Epidermal melanocyte (primary cell): ENCODE data around the gene ZMYM4.
"Not testable (repeated sequence)": the region's sequence is repeated elsewhere in the genome, so short reads cannot be mapped to it uniquely, and the experiment has no call there.

Experiments
- DNase-seq: peaks from one replicate; pipeline ENCODE4 v3.0.0; 2011; ENCODE audit warnings: low spot score; ENCODE audit not compliant: insufficient read length

The ZMYM4 gene

DNA sequence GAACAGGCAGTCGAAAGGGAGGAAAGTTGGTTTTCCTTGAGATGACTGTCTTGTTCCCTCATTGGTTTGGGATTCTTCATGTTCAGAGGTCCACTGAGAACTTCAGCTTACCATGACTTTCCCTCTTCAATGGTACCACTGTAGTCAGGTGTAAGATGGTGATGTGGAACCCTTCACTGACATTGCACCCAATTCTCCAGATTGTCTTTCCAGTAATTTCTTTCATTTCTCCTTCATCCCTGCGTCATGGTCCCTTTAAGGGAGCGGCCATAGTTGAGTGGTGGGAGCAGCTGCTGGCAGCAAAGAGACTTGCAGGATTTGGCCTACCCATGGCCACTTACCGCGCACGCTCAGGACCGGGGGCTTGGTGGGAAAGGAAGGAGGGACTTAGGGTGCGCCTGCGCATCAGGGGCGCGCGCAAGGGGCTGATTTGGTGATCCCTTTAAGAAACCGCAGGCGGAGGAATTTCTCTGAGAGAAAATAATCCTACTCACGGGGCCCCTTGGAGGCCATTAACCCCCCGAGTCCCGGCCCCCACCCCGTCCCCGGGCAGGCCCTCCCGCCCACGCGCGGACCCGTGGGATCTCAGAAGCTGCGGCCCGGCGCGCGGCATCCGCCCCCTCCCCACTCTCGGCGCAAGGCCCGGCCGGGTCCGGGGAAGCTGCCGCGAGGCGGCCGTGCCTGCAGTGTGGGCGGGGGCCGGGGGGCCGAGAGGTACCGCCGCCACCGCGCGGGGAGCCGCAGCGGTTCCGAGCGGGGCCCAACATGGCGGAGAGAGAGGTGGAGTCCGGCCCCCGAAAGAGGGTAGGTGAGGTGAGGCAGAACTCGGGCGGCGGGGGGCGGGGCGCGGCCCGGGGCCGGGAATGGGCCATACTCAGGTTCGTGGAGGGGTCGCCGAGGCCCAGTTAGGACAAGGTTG lies at the start of gene ZMYM4:
ZMYM4 (plus strand) TSS at position 428 of the 919 bp plus-strand sequence; CDS start at position 766, 338 bp downstream.
- DNase-seq: peak; percentile 93

DNA sequence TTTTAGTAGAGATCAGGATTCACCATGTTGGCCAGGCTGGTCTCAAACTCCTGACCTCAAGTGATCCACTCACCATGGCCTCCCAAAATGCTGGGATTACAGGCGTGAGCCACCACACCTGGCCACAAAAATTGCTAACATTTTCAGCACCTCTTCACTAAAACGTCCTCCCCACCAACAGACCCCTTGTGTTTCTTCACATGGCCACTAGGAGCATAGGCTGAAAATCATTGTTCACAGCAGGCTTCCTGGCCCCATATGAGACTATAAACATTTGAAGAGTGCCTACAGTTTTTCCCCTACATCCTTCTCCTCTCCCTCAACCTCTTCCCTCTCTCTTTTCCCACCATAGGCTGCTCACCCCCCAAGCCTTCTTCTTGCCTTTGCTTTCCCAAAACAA lies 47.5 kb upstream of the ZMYM4 start:
- no peak for DNase-seq

DNA sequence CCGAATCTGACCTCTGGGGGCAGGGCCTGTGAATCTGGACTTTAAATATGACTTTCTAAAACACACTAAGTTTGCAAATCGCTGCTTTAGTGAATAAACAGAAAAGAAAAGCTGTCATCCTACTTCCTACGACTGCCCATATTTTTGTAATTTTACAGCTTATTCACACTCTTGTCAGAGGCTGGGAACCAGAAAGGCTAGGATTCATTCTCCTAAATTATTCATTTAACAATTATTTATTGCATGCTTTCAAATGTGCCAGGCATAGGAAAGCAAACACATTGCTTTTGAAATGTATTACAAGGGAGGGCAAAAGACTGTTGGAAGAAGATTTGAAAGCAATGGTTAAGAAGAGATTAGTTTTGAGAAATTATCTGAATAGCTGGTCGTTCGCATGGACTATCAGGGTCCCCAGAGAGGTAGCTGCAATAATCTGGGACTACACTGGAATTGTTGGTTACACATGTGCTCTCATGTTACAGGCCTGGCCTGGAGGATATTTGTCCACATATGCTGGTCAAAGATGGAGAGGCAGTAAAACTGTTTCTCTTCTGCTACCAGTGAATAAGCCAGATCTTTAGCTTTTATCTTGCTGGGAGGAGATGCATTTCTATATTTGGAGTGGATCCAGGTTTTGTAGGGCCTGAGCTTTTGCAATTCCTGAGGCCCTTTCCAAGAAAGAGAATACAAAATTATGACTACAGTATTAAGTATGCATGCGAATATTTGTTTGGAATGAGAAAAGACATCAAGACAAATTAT lies 46.0 kb upstream of the ZMYM4 start:
- DNase-seq: peak; percentile 32

DNA sequence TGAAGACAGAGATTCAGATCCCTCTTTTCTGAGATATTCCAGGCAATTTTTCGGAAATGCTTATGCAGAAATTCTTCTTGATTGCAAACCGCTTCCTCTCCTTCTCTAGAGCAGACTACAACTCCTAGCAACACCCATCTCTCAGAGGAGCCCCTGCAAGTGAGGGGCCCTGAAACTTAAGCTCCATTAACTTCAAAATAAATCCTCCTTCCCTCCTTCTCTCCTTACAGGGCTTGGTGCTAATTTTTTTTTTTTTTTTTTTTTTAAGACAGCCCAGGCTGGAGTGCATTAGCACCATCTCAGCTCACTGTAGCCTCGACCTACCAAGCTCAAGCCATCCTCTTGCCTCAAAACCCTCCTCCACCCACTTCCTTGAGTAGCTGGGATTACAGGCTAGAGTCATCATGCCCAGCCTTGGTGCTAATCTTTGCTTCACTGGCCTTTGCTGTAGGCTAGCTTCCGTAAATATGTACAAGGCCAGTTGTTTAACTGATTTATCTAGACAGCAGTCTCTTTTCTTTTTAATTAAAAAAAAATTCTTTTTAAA lies 45.4 kb upstream of the ZMYM4 start:
- DNase-seq: no peak

DNA sequence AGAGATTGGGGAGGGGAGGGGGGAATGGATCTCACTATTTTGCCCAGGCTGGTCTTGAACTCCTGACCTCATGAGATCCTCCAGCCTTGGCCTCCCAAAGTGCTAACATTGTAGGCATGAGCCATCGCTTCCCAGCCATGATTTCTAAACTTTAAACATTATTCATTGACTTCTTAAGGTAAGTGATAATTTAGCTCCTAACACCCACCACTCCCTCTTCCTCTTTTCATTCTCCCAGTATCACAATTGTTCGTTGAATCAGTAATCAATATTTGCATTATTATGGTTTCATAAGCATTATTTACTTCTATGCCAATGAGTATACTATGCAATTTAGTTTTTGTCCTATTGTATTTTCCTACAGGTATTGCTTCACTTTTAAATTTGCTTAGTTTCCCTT lies 42.0 kb upstream of the ZMYM4 start:
- no peak for DNase-seq

DNA sequence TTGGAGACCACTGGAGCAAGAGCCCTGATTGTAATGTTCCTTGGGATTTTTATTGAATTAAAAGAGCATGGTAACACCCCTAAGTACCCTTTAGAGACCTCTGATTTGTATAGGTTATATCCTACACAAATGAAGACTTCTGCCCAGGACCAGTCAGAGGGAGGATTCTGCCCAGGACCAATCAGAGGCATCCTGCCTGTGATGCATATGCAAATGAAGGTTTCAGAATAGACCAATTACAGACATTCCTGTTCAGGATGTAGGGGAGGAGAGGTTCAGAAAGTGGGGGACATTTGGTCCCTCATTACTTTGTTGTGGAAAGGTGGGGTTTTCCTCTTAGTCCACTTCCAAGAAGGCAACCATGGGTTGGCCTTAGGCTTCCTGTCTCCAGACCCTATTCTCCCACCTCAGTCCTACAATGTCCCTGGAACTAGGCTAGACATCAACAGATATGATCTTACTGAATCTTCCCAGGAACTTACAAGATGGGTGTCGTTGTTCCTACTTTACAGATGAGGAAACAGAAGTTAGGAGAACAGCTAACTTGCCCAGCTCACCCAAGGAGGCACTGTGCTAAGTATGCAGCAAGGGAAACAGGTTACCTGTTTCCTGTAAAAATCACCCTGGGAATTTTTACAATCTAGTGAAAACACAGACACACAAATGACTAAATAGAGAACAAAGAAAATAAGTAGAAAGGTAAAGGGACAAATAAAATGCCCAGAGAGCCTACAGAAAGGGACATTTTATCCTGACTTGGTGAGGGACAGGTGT lies 38.7 kb upstream of the ZMYM4 start:
- DNase-seq: no peak

DNA sequence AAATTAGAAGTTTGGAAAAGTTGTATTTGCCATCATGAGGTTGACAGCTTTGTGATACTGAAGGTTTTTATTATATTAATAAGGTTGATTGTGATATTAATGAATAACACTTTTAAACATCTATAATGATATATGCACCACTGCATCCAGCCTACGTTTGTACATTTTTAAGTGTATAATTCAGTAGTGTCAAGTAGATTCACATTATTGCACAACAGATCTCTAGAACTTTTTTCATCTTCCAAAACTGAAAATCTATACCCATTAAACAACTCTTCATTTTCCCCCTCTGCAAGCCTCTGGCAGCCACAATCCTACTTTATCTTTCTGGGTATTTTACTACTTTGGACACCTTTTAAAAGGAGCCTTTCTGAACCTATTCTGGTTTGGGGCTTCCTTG lies 37.2 kb upstream of the ZMYM4 start:
- no peak for DNase-seq

DNA sequence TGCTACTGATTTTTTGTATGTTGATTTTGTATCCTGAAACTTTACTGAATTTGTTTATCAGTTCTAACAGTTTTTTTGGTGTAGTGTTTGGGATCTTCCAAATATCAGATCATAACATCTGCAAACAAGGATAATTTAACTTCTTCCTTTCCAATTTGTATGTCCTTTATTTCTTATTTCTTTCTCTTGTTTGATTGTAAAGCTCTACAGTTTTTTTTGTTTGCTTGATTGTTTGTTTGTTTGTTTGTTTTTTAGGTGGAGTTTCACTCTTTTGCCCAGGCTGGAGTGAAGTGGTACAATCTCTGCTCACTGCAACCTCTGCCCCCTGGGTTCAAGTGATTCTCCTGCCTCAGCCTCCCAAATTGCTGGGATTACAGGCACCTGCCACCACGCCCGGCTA lies 31.7 kb upstream of the ZMYM4 start:
- DNase-seq: not testable (repeated sequence)

DNA sequence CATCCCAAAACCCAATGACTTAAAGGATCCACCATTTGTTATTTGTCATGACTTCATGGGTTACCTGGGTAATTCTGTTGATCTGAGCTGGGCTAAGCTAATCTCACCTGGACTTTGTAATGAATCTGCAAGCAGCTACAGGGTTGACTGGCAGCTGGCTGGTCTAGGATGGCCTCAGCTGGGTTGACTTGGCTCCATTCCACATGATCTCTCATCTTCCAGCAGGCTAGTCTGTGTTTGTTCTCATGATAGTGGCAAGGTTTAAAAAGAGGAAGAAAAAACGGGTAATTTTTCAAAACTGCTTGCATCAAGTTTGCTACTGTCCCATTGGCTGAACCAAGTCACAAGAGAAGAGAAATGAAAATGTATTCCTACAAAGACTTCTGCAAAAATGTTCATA lies 24.8 kb upstream of the ZMYM4 start:
- no peak for DNase-seq

DNA sequence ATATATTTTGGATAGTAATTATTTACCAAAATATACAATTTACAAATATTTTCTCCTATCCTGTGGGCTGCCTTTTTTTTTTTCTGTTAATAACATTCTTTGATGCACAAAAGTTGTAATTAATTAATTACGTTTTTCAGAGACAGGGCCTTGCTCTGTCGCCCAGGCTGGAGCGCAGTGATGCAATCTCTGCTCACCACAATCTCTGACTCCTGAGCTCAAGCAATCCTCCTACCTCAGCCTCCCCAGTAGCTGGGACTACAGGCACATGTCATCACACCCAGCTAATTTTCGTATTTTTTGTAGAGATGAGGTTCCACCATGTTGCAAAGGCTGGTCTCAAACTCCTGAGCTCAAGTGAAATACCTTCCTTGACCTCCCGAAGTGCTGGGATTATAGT lies 21.3 kb upstream of the ZMYM4 start:
- DNase-seq: no peak

DNA sequence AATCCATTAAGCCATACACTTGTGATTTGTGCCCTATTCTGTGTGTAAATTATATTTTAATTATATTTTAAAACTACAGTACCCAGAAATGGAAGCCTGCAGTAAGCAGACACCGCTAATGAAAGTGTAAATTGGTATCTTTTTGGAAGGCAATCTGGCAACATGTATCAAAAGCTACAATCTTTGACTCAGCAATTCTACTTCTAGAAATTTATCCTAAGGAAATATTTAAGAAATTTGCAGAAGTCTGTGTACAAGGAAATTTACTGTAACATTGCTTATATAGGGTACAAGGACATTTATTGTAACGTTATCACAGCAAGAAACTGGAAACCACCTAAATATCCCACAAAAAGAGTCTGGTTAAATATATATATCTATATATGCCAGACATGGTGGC lies 14.6 kb upstream of the ZMYM4 start:
- DNase-seq: no peak

DNA sequence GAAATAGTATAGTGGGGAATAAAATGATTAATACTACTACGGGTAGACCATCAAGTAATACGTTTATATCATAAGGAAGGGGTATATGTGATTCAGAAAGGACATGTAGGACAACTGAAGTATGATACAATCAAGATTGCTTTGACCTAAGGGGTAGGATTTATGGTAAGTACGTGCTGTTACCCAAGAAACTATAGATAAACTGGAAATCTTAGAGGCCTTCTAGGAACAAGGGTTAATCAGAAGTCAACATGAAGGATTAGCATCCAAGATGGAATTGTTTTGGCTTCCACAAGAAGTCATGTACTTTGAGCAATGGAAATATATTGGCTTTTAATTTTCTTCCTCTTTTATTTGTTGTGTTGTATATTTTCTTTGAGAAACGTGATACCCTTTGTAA lies 13.2 kb upstream of the ZMYM4 start:
- DNase-seq: no peak

DNA sequence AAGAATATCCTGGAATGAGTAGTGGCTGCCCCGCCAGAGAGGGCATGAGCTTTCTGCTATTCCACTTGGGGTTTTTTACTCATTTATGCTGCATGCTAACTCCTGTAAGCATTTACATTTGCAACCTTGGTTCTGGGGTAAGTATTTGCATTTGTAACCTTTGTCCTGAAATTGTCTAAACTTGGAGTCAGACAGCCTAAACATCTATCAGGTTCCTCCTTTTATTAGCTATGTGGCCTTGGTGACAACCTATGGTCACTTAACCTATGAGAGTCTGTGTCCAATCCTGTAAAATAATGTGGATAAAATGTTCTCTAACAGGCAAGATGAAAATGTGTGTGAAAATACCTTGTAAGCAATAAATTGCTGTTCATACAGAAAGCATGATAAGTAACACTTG lies 8.9 kb upstream of the ZMYM4 start:
- no peak for DNase-seq

DNA sequence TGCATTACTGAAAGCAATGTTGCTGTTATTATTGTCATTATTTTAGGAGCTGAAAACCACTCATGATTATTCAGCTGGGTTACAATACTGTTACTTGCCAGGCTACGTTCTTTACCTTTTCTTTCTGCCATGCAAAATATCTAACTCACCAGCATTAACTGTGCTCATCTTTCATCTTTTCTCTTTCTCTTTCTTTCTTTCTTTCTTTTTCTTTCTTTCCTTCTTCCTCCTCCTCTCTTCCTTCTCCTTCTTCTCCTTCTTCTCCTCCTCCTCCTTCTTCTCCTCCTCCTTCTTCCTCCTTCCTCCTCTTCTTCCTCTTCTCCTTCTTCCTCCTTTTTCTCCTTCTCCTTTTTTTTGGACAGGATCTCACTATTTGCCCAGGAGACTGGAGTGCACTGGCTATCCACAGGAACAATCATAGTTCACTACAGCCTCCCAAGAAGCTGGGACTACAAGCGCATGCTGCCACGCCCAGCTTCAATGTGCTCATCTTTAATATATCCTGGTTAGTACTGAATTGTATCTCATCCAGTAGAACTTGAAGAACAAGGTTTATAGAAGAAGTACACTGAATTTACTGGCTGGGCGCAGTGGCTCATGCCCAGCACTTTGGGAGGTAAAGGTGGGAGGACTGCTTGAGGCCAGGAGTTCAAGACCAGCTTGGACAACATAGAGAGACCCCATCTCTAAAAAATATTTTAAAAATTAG lies 6.9 kb upstream of the ZMYM4 start:
- no peak for DNase-seq

DNA sequence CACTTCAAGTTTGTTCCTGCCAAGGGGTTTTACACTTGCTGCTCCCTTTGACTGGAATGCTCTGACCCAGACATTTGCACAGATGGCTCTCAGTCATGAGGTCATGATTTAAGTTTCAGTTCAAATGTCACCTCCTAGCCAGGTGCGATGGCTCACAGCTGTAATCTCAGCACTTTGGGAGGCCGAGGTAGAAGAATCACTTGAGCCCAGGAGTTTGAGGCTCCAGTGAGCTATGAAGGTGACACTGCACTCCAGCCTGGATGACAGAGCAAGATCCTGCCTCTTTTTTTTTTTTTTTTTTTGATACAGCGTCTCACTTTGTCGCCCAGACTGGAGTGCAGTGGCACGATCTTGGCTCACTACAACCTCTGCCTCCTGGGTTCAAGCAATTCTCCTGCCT lies 4.5 kb upstream of the ZMYM4 start:
- no peak for DNase-seq

DNA sequence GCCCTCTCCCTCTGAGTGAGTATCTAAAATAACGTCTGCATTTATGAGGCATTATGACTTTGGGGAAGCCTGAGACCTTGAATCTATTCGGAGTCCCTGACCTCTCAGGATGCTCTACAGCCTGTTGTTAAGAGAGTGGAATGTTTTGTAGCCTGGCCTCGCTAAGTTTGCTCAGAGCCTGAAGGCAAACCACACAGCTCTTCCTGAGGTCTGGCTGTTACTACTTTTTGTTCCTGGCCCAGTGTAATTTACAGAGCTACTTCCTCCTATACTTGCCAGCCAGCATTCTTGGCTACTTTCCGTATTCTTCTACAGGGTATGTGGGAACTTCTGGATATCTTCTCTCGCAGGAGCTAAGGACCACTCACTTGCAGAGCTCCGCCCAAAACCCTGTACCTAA lies 3.6 kb upstream of the ZMYM4 start:
- peak; percentile 77 for DNase-seq

DNA sequence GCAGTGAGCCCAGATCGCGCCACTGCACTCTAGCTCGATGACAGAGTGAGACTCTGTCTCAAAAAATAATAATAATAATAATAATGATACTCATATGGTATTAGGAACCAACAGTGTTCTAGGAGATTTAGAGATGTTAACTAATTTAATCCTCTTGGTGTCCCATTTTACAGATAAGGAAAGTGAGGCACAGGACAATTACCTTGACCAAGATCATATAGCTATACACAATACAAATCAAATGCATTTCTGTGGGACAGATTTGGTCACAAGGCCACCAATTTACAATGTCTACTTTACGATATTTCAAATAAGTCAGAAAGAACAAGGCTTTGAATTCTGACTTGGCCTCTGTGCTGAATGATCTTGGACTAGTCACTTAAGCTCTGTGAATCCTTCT lies 2.2 kb upstream of the ZMYM4 start:
- DNase-seq: no peak

DNA sequence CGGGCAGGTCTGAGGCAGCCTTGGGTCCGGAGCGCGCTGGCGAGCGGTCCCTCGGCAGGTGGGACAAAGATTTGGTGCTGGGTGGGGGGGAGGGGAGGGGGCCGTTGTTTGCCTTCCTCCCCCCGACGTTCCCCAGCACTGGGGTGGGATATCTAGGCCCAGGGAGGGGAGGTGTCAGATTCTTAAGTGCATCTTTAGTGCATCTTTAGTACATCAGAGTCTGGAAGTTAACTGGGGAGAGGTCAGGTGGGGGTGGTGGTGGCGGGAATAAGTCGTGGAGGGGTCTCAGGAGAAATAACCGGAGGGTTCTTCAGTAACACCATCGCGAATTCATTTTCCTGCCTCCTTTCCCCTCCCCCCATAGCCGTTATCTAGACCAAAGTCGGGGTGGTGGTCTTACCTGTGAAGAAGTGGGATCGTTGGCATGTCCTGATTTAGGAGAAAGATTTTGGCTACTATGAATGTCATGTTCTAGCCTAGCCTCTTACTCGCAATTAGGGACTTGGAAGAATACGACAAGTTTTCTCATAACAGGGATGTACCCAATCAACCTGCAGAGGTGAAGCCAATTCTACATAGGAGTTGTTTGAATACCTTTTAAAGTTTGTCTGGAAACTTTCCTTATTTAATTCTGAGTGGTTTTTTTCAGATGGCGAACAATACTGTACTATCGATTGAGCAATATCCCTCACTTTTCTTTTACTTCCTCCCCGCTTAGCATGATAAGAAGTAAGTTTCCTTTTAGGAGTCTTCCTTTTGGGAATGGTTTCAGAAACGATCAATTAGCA lies 886 bp downstream of the ZMYM4 start:
- DNase-seq: peak; percentile 16

DNA sequence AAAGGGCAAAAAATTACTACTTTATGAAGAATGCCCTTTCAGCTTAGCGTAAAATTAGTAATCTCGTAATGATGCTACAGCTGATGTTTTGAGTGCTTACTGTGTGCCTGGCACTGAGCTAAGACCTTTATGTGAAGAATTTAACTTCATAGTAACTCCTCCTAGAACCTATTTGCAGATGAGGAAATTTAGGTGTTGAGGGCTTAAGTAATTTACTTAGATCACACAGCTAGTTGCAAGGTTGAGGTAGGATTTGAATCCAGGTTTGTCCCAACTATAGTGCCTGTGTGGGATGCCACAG lies 1.4 kb downstream of the ZMYM4 start:
- no peak for DNase-seq

DNA sequence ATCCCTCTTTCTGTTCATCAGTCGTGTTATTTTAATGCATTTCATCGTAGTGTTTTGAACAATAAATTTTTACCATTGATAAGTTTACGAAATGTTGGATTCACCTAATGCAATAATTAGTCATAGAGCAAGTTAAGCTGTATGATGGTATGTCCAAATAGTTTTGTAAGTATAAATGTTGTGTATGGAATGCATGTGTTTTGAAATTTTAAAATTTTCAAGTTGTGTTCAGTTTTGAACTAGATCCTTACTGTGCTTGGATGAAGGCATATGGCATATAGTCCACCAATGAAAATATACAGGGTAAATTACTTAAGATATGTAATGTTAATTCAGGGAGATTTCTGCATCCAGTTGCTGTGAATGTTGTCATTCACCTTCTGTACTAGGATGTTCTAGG lies 2.3 kb downstream of the ZMYM4 start:
- DNase-seq: no peak
